Loucy (cell line): ENCODE data around the gene COL21A1.
"Not testable (repeated sequence)": the region's sequence is repeated elsewhere in the genome, so short reads cannot be mapped to it uniquely, and the experiment has no call there.

ENCODE experiments used
- H2AFZ ChIP-seq: fragments of 200-600 bp; sonication (generic); 2 replicates; pipeline ENCODE4 v1.6.0; 2016; ENCODE audit warnings: antibody characterized with exemption, mild to moderate bottlenecking, low read length, moderate library complexity
- H3F3A ChIP-seq: fragments of 200-600 bp; 2 replicates; pipeline ENCODE4 v1.6.0; 2016; ENCODE audit warnings: antibody characterized with exemption, low read depth, mild to moderate bottlenecking
- H3K27me3 ChIP-seq: fragments of 200-600 bp; sonication (generic); 2 replicates; pipeline ENCODE4 v1.6.1; 2014; ENCODE audit warnings: low read length, mild to moderate bottlenecking; ENCODE audit not compliant: insufficient read depth, poor library complexity, severe bottlenecking
- H3K36me3 ChIP-seq: fragments of 200-600 bp; sonication (generic); 2 replicates; pipeline ENCODE4 v1.6.1; 2016; ENCODE audit warnings: low read length; ENCODE audit not compliant: insufficient read depth
- H3K4me1 ChIP-seq: fragments of 200-600 bp; sonication (generic); 2 replicates; pipeline ENCODE4 v1.5.1; 2014; ENCODE audit warnings: low read length, mild to moderate bottlenecking; ENCODE audit not compliant: insufficient read depth, poor library complexity, severe bottlenecking
- H3K4me2 ChIP-seq: fragments of 200-600 bp; sonication (generic); 2 replicates; pipeline ENCODE4 v1.6.0; 2014; ENCODE audit warnings: antibody characterized with exemption, low read length, low read depth, mild to moderate bottlenecking; ENCODE audit not compliant: poor library complexity, severe bottlenecking
- H3K4me3 ChIP-seq: fragments of 200-600 bp; sonication (generic); 2 replicates; pipeline ENCODE4 v1.5.1; 2014; ENCODE audit warnings: low read length, mild to moderate bottlenecking, mixed read lengths; ENCODE audit not compliant: poor library complexity, severe bottlenecking
- H3K79me2 ChIP-seq: fragments of 200-600 bp; sonication (generic); 2 replicates; pipeline ENCODE4 v1.6.1; 2014; ENCODE audit warnings: low read length; ENCODE audit not compliant: insufficient read depth
- H3K9ac ChIP-seq: fragments of 200-600 bp; sonication (generic); 2 replicates; pipeline ENCODE4 v1.6.0; 2014; ENCODE audit warnings: mild to moderate bottlenecking, low read depth, low read length, moderate library complexity; ENCODE audit not compliant: poor library complexity, severe bottlenecking
- H3K9me2 ChIP-seq: fragments of 200-600 bp; sonication (generic); replicated peaks from 2 replicates; pipeline ENCODE4 v1.6.1; 2016; ENCODE audit warnings: low read depth, low read length, mixed read lengths
- H3K9me3 ChIP-seq: fragments of 200-600 bp; sonication (generic); 2 replicates; pipeline ENCODE4 v1.6.1; 2014; ENCODE audit warnings: mild to moderate bottlenecking, antibody characterized with exemption, low read length, low read depth; ENCODE audit not compliant: insufficient read depth
- H4K20me1 ChIP-seq: fragments of 200-600 bp; sonication (generic); 2 replicates; pipeline ENCODE4 v1.6.0; 2014; ENCODE audit warnings: antibody characterized with exemption, low read length, mild to moderate bottlenecking; ENCODE audit not compliant: insufficient read depth, poor library complexity, severe bottlenecking
- EZH2phosphoT487 ChIP-seq: fragments of 200-600 bp; IDR thresholded peaks from 2 replicates; pipeline ENCODE4 v1.6.1; 2018; ENCODE audit warnings: antibody characterized with exemption, mild to moderate bottlenecking, moderate library complexity, borderline replicate concordance
- TF ChIP-seq, protein P1 (sequence below): fragments of 200-600 bp; sonication (generic); conservative IDR thresholded peaks from 2 replicates; pipeline ENCODE4 v1.5.1; 2014; ENCODE audit warnings: mild to moderate bottlenecking, antibody characterized with exemption, low read length

Gene COL21A1

DNA sequence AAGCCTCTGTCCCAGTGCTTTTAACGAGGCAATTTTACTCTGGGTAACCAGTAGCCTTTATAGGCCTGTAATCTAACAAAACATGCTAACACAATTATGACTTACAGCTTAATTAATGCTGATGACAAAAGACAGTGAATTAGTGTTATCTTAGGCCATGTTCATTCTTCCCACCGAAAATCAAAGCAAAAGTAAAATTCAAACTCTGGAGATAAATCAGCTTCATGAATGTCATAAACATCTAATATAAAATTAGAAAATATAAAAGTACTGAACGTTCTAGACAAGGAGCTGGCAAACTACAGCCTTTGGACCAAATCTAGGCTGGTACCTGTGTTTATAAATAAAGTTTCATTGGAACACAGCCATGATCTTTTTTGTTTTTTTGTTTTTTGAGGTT is 18.6 kb upstream of the COL21A1 start:
- no peaks in the 10 kb centered on the region for H3K9me3 ChIP-seq
- H4K20me1 ChIP-seq = no peaks in the 10 kb centered on the region
- no peak overlapping the region for H3K4me3 ChIP-seq
- no peak overlapping the region for H3K9ac ChIP-seq
- no peak overlapping the region for H2AFZ ChIP-seq
- H3F3A ChIP-seq = no peaks in the 10 kb centered on the region
- no peak overlapping the region for H3K4me2 ChIP-seq
- TF ChIP-seq EZH2phosphoT487 = no peak
- TF ChIP-seq, protein P1, sequence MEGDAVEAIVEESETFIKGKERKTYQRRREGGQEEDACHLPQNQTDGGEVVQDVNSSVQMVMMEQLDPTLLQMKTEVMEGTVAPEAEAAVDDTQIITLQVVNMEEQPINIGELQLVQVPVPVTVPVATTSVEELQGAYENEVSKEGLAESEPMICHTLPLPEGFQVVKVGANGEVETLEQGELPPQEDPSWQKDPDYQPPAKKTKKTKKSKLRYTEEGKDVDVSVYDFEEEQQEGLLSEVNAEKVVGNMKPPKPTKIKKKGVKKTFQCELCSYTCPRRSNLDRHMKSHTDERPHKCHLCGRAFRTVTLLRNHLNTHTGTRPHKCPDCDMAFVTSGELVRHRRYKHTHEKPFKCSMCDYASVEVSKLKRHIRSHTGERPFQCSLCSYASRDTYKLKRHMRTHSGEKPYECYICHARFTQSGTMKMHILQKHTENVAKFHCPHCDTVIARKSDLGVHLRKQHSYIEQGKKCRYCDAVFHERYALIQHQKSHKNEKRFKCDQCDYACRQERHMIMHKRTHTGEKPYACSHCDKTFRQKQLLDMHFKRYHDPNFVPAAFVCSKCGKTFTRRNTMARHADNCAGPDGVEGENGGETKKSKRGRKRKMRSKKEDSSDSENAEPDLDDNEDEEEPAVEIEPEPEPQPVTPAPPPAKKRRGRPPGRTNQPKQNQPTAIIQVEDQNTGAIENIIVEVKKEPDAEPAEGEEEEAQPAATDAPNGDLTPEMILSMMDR = no peak
- H3K27me3 ChIP-seq = no peaks in the 10 kb centered on the region
- H3K9me2 ChIP-seq = no peaks in the 10 kb centered on the region
- no peaks in the 10 kb centered on the region for H3K4me1 ChIP-seq
- H3K36me3 ChIP-seq = no peaks in the 10 kb centered on the region
- H3K79me2 ChIP-seq = no peaks in the 10 kb centered on the region

DNA sequence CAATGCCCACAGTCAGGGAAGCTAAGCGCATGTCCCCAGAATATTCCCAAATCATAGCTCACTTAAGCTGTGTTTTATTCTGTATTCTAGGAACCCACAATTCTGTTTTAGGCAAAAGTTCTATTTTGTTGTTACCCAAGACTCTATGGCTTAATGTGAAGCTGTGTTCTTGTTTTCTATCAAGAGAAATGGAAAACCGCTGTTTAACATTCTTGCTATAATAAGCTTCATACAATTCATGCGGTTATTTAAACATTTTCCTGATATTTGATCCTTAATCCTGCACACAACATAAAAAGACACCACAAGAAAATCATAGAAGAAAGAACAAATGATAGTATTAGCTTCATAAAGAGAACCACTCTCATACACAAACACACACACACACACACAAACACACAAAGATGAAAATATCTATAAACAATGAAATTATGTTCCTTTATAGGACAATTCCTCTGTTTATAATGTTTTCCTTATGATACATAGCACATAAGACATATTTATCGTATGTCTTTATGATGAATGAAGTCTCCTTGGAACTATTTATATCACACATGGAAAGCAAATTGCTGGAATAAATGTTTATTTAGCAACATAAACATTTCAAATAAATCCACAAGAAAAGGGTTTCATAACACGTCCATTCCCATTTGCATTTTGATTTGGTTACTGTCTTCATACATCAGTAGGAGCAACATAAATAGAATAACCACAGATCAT is 16.4 kb upstream of the COL21A1 start:
- no peaks in the 10 kb centered on the region for H3K9me2 ChIP-seq
- H3K36me3 ChIP-seq = no peaks in the 10 kb centered on the region
- peaks cover 7% of the 10 kb centered on the region for H3K4me1 ChIP-seq
- H3K79me2 ChIP-seq = no peaks in the 10 kb centered on the region
- TF ChIP-seq, protein P1 = no peak
- TF ChIP-seq EZH2phosphoT487 = no peak
- no peaks in the 10 kb centered on the region for H4K20me1 ChIP-seq
- H3F3A ChIP-seq = no peaks in the 10 kb centered on the region
- no peaks in the 10 kb centered on the region for H3K9me3 ChIP-seq
- no peak overlapping the region for H3K4me2 ChIP-seq
- no peak overlapping the region for H3K4me3 ChIP-seq
- H2AFZ ChIP-seq = no peak overlapping the region
- H3K9ac ChIP-seq = no peak overlapping the region
- H3K27me3 ChIP-seq = no peaks in the 10 kb centered on the region

DNA sequence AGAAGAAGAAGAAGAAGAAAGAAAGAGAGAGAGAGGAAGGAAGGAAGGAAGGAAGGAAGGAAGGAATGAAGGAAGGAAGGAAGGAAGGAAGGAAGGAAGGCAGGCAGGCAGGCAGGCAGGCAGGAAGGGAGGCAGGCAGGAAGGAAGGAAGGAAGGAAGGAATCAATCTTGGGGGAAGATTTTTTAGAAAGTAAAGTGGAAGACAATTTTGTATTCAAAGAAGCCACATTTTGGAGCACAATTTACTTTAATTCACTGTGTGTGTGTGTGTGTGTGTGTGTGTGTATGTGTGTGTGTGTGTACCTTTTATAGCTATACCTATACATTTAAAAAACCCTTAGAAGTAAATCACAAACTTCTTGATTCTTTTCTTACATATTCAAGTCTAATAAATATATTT is 13.2 kb upstream of the COL21A1 start:
- H3K4me3 ChIP-seq, H3K4me1 ChIP-seq, H3K36me3 ChIP-seq, H4K20me1 ChIP-seq, H3K9ac ChIP-seq, H2AFZ ChIP-seq, H3K27me3 ChIP-seq, H3K4me2 ChIP-seq, H3K9me2 ChIP-seq, H3K9me3 ChIP-seq, H3F3A ChIP-seq, H3K79me2 ChIP-seq: not testable (repeated sequence)
